HG02610 (cell line): ENCODE data around the gene WDR18.
A peak's percentile ranks its signal among the peaks of the same experiment; 100 is the strongest.

Experiments
- ATAC-seq: cut with Tn5 transposase; IDR thresholded peaks from one replicate; pipeline ENCODE4 v1.9.1; 2021; ENCODE audit warnings: mild to moderate bottlenecking, moderate library complexity; ENCODE audit not compliant: unreplicated experiment

The WDR18 gene

DNA sequence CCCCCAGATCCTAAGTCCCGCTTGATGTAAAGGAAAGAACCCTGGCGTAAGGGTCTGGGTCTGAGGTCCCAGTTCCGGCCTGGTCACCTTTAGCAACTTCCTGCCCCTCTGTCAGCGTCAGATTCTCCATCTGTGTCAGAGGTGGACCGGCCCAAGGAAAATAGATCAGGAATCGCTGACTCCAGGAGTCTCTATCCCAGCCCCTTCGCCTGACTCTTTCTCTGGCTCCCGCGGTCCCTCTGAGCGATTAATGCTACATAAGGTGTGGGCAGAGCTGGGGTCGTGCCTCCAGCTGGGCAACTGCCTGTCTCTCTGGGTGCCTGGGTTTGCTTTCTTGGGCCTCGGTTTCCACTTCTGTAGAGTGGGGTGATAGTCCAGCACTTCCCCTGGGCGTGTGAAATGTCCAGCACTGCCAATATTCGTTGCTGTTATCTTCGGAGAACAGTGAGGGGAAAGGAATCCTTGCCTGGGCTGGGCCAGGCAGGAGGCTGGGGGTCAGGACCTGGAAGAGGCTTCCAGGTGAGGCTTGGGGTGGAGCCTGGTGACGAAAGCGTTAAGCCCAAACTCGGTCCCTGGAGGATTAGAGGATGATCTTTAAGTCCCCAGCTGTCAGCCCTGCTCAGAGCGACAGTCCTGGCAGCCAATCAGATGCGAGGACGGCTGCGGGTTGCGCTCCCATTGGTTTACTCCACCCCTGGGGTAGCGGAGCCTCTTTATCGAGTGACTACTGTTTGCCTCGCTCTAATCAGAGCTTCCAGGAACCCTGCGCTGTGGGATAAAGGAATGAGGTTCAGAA, 56.5 kb downstream of the WDR18 start:
- ATAC-seq: peak; percentile 48

GRCh38 chr19:1041272-1041834, 57.2 kb downstream of the WDR18 start:
- no peak for ATAC-seq

DNA sequence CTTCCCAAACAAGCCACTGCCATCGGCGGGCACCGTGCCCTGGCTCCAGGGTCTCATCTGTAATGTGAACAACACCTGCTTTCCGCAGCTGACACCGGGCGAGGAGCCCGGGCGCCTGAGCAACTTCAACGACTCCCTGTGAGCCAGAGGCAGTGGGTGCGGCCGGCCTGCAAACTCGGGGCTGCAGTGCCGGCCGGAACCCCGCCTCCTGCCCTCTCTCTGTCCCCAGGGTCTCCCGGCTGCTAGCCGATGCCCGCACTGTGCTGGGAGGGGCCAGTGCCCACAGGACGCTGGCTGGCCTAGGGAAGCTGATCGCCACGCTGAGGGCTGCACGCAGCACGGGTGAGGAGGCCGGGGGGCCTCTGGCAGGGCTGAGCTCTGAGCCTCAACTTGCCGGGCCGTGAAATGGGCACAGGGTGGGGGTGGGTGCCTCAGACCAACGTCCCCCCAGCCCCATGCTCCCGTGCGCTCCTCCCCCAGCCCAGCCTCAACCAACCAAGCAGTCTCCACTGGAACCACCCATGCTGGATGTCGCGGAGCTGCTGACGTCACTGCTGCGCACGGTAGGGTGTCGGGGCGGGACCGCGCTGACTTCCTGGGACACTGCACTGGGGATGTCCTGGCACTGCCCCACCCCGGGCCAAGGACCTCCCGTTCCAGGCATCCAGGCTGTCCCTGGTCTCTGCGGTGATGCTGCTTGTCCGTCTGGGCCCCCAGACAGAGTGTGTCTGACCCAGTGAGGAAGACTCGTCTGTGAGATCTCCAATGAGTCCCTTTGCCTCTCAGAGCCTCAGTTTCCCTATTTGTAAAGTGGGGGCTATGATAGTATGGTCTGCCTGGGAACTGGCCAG, 57.9 kb downstream of the WDR18 start:
- ATAC-seq: no peak

- no peak for ATAC-seq
These were observed 58.8 kb downstream of the WDR18 start for GRCh38 chr19:1042689-1043511.
